Peyer's patch (tissue), 4 donors: ENCODE data around the gene MAML3. TPM values are rescaled to one million over a fixed set of nuclear protein-coding genes. Genes with fewer than 3 reads are reported as not detected.

Source experiments
- DNase-seq, 3 donors: peaks; one replicate each; pipeline ENCODE4 v3.0.0-alpha.2; 2017 to 2019
- H3K27ac ChIP-seq, 4 donors: fragments of 200-600 bp; sonication (generic); one replicate each; pipeline ENCODE4 v1.5.1; 2016 to 2019
- H3K27me3 ChIP-seq, 2 donors: fragments of 200-600 bp; sonication (generic); one replicate each; pipeline ENCODE4 v1.5.1; 2019
- H3K36me3 ChIP-seq, 3 donors: fragments of 200-600 bp; sonication (generic); one replicate each; pipeline ENCODE4 v1.5.1; 2016 to 2019
- H3K4me1 ChIP-seq, 4 donors: fragments of 200-600 bp; sonication (generic); one replicate each; pipeline ENCODE4 v1.5.1; 2016 to 2019
- H3K4me3 ChIP-seq, 4 donors: fragments of 200-600 bp; sonication (generic); 1 replicate in 3 of 4; 2 replicates in 1 of 4; pipeline ENCODE4 v1.5.1; 2016 to 2019; ENCODE audit warnings: mild to moderate bottlenecking in 1 of 4
- H3K9me3 ChIP-seq, 4 donors: fragments of 200-600 bp; sonication (generic); one replicate each; pipeline ENCODE4 v1.5.1; 2016 to 2019; ENCODE audit warnings: mild to moderate bottlenecking in 1 of 4
- CTCF ChIP-seq, 6 experiments: fragments of 450-650 bp in 4 of 6; fragments of 200-600 bp in 2 of 6; sonication (generic) in 1 of 6; IDR thresholded peaks; one replicate each; pipeline ENCODE4 v1.5.1; 2017 to 2019; ENCODE audit warnings: antibody characterized with exemption in 6 of 6, mild to moderate bottlenecking in 3 of 6, moderate library complexity in 1 of 6
- POLR2A ChIP-seq, 2 donors: fragments of 450-650 bp; IDR thresholded peaks; one replicate each; pipeline ENCODE4 v1.5.1; 2017; ENCODE audit warnings: antibody characterized with exemption in 2 of 2, mild to moderate bottlenecking in 2 of 2, moderate library complexity in 2 of 2
- total RNA-seq, 4 donors: library from RNA; depleted of rRNA; stranded (reverse); fragments of >200 nt; gene quantifications; one replicate each; pipeline ENCODE4 v1.1.0, GENCODE V29; 2016

MAML3 gene
- total RNA-seq, 4 donors from 2014 or later, result 6.5 to 44.6 (median 22.1) TPM

DNA sequence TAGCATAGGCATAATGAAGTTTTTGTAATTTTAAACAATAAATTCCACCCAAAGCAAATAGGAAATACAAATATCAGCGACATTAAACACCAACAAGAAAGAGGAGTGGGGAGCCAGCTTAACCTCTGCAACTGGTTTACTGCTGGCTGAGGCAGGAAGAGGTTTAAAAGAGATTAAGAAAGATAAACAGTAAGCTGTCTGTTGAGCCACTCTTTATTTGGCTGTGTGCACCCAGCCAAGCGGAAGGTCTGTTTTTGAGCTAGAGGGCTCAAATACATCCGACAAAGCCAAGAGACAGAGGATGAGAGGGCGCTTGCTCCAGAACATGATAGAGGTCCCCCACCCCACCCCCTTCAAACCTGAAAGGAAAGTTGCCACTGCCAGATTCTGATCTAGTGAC is 297.0 kb downstream of the MAML3 start:
- Histone ChIP-seq H3K27me3 (no peaks in the 10 kb centered on the region), H3K4me3 (no peak overlapping the region), H3K4me1 (no peaks in the 10 kb centered on the region), H3K9me3 (no peaks in the 10 kb centered on the region), H3K36me3 (no peaks in the 10 kb centered on the region), H3K27ac (no peak overlapping the region)
- peak in 1 of 3 donors; percentile 52 for DNase-seq
- TF ChIP-seq CTCF (IDR thresholded peaks at IDR 0.05) (no peak), POLR2A (IDR thresholded peaks at IDR 0.05) (no peak)

GRCh38 chr4:139854668-139855403 is 299.1 kb downstream of the MAML3 start:
- no peak for TF ChIP-seq POLR2A (IDR thresholded peaks at IDR 0.05)
- TF ChIP-seq CTCF (IDR thresholded peaks at IDR 0.05), result no peak
- no peak for DNase-seq
- Histone ChIP-seq H3K4me3 (no peak overlapping the region), H3K27me3 (no peaks in the 10 kb centered on the region), H3K36me3 (no peaks in the 10 kb centered on the region), H3K4me1 (no peaks in the 10 kb centered on the region), H3K9me3 (no peaks in the 10 kb centered on the region), H3K27ac (no peak overlapping the region)

DNA sequence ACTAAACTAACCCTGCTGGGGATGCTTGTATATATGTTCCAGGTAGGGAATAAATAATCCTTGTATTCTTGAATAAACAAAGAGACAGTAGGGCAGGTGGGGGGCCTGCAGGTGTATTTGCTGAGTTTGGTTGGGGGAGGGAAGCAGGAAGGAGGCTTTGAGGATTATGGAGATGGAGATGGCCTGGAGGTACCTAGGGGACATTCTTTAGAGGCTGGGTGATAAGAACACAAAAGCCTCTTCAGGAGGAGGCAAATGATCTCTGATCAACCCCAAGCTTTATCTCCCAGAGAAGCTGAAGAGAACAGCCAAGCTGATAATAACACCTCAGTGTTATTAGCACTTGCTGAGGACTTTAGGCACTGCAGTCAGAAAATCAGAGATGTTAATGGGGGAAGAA is 300.7 kb downstream of the MAML3 start:
- H3K4me3 ChIP-seq, result no peak overlapping the region

GRCh38 chr4:139852612-139853269 is 301.2 kb downstream of the MAML3 start:
- Histone ChIP-seq H3K9me3 (no peaks in the 10 kb centered on the region), H3K27me3 (no peaks in the 10 kb centered on the region), H3K36me3 (no peaks in the 10 kb centered on the region), H3K27ac (no peak overlapping the region), H3K4me1 (no peaks in the 10 kb centered on the region), H3K4me3 (no peak overlapping the region)
- DNase-seq, result no peak
- TF ChIP-seq POLR2A (IDR thresholded peaks at IDR 0.05) (no peak), CTCF (IDR thresholded peaks at IDR 0.05) (no peak)

More for the DNA sequence above, 300.7 kb downstream of the MAML3 start:
- no peak for DNase-seq
- H3K27ac ChIP-seq, result no peak overlapping the region
- no peaks in the 10 kb centered on the region for H3K36me3 ChIP-seq
- TF ChIP-seq POLR2A (IDR thresholded peaks at IDR 0.05) (no peak), CTCF (IDR thresholded peaks at IDR 0.05) (no peak)
- H3K9me3 ChIP-seq, result no peaks in the 10 kb centered on the region
- H3K4me1 ChIP-seq, result no peaks in the 10 kb centered on the region
- no peaks in the 10 kb centered on the region for H3K27me3 ChIP-seq

DNA sequence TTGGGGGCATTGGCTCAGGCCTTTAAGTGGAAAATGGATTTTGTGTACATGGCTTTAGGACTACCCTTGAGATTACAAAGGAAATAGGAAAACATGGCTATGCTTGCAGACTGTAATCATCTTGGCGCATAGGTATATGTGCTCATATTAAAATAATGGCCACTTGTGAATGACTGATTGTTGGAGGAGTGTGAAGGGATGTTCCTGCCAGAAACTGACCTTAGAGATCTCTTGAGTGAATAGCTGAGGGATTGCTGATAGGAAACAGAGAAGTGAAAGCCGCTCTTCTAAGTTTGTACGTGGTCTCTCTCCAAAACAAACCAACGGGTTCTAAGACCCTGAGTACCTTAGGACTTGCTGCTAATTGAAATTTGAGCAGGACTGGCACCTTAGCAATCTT is 302.3 kb downstream of the MAML3 start:
- Histone ChIP-seq H3K4me1 (no peaks in the 10 kb centered on the region), H3K4me3 (no peak overlapping the region), H3K36me3 (no peaks in the 10 kb centered on the region), H3K27ac (no peak overlapping the region), H3K27me3 (no peaks in the 10 kb centered on the region), H3K9me3 (no peaks in the 10 kb centered on the region)
- TF ChIP-seq POLR2A (IDR thresholded peaks at IDR 0.05), result no peak
- TF ChIP-seq CTCF (IDR thresholded peaks at IDR 0.05), result no peak
- DNase-seq, result no peak
